ENCODE data around the gene CNGB1.

- TF ChIP-seq CTCF (conservative IDR thresholded peaks at IDR 0.05; ENCODE audit: low read length) (no peak), EZH2phosphoT487 (IDR thresholded peaks at IDR 0.05; ENCODE audit: borderline replicate concordance, low read depth, low read length) (no peak)
These were observed 3.0 kb downstream of the CNGB1 start for GRCh38 chr16:57967916-57968315.

Measured in OCI-LY7 (cell line).